Central memory CD8-positive, alpha-beta T cell (primary cell): ENCODE data around the gene PDE3A.
"Not testable (repeated sequence)": the region's sequence is repeated elsewhere in the genome, so short reads cannot be mapped to it uniquely, and the experiment has no call there.

Experiments used
- ATAC-seq: fragments of 150-1000 bp; cut with Tn5 transposase; replicated peaks from 2 replicates; pipeline ENCODE4 v1.10.0; 2022; ENCODE audit warnings: mild to moderate bottlenecking, moderate FRiP score, moderate number of reproducible peaks; ENCODE audit not compliant: poor library complexity, severe bottlenecking; ENCODE audit errors: extremely low read depth
- DNase-seq, 2 donors: peaks; one replicate each; pipeline ENCODE4 v3.0.0; 2021; ENCODE audit warnings: low spot score in 2 of 2
- H3K27ac Mint-ChIP-seq: one replicate; pipeline ENCODE4 v1.8.0; 2022; ENCODE audit warnings: low read depth, mild to moderate bottlenecking, moderate library complexity, mixed read lengths
- H3K27me3 Mint-ChIP-seq: one replicate; pipeline ENCODE4 v1.8.0; 2022; ENCODE audit warnings: mixed read lengths
- H3K36me3 Mint-ChIP-seq: one replicate; pipeline ENCODE4 v1.8.0; 2022; ENCODE audit warnings: mild to moderate bottlenecking, moderate library complexity, mixed read lengths; ENCODE audit not compliant: insufficient read depth
- H3K4me1 Mint-ChIP-seq: one replicate; pipeline ENCODE4 v1.8.0; 2022; ENCODE audit warnings: mixed read lengths
- H3K4me3 Mint-ChIP-seq: one replicate; pipeline ENCODE4 v1.8.0; 2022; ENCODE audit warnings: mild to moderate bottlenecking, moderate library complexity, mixed read lengths
- H3K9me3 Mint-ChIP-seq: one replicate; pipeline ENCODE4 v1.8.0; 2022; ENCODE audit warnings: mixed read lengths

The PDE3A gene

DNA sequence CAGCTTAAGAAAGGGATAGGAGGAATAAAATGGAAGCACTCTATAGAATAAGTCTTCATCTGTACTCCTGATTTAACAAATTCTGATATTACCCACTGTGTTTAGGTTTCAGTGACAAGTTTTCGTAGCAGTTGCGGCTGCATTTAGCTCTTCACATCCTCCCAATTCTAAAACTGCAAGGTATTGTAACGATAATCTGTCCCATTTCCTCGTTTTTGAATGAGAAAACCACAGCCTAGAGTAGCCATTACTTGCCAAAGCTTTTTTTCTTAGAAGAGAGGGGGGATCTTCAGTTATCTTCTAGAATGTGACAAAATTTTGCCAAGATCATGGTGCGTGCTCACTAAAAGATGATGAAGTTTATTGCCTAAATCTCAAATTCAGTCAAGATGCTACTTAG lies 155.8 kb downstream of the PDE3A start:
- Mint-ChIP-seq H3K27me3 (no peaks in the 10 kb centered on the region), H3K36me3 (no peaks in the 10 kb centered on the region), H3K9me3 (no peaks in the 10 kb centered on the region), H3K27ac (no peak overlapping the region), H3K4me1 (no peaks in the 10 kb centered on the region), H3K4me3 (no peak overlapping the region)
- DNase-seq, result no peak
- no peak for ATAC-seq

DNA sequence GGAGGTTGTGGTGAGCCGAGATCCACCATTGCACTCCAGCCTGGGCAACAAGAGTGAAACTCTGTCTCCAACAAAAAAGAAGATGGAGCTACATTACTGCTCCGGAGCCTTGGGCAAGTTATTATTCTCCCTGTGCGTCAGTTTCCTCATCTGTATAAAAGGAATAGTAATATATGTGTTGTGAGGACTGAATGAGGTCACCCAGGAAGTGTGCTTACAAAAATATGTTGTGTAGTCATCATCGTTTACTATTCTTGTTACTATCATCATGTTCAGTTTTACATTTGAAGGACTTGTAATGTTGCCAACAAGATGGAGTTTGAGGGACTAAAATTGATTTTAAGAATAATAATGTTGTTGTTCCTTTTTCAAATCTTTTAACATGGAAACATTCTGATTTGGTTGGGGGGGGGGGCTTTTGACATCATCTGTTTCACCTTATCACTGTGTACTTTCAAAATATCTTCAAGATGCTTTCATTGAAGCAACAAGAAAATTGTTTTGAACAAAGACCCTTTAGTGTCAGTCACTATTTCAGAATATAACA lies 156.8 kb downstream of the PDE3A start:
- no peak overlapping the region for H3K4me3 Mint-ChIP-seq
- ATAC-seq, result no peak
- DNase-seq, result no peak
- H3K9me3 Mint-ChIP-seq, result no peaks in the 10 kb centered on the region
- H3K4me1 Mint-ChIP-seq, result no peaks in the 10 kb centered on the region
- H3K36me3 Mint-ChIP-seq, result no peaks in the 10 kb centered on the region
- no peaks in the 10 kb centered on the region for H3K27me3 Mint-ChIP-seq
- no peak overlapping the region for H3K27ac Mint-ChIP-seq

DNA sequence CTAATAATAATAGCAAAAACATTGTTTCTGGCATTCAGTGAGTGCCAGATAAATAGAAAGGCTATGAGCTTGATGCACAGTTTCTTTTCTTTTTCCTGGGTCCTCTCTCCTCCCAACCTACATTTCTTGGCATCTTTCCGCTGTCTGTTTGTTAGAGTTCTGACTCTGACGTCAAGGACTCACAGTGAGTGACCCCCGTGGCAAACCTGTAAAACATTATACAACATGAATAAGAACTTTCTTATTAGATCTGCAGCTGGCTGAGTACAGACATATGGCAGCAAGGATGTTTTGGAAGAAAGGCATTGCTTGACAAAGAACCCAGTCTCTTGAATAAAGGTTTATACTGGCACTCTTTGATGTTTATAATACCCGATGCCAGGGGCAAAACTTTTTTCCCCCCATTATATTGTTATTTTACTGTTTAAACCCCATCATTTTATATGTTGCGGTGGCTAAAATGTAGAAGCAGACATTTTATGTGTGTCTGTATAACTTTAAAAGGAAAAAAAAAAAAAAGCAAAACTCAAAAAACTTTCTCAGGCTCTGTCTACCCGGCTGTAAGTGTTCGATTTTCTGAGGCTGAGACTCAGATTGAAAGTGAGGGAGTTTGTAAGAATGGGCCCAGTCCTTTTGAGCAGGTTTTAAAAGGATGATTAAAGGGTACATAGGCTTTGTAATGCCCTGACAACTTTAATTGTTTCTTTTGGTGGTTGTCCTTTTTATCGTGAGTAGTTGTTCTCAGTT lies 159.3 kb downstream of the PDE3A start:
- ATAC-seq, result no peak
- no peak for DNase-seq
- no peak overlapping the region for H3K4me3 Mint-ChIP-seq
- H3K36me3 Mint-ChIP-seq, result no peaks in the 10 kb centered on the region
- H3K27ac Mint-ChIP-seq, result no peak overlapping the region
- H3K4me1 Mint-ChIP-seq, result no peaks in the 10 kb centered on the region
- H3K27me3 Mint-ChIP-seq, result no peaks in the 10 kb centered on the region
- no peaks in the 10 kb centered on the region for H3K9me3 Mint-ChIP-seq

DNA sequence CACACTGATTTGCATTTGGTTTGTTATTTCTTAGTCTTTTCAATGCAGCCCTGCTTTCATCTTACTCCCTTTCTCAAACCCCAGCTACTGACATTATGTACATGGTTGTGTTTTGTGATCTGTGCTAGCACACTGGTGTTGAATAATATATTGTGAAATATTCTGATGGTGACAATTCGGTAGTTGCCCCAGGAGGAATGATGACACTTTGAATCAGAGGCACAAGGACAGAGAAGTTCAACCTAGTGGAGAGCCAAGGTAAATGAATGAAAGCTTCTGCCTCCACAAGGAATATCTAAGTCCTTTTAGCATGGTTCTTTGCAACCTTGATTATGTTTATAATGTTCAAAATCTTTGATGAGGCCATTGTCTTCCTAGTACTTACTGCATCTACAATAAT lies 159.9 kb downstream of the PDE3A start:
- Mint-ChIP-seq H3K27ac (no peak overlapping the region), H3K27me3 (no peaks in the 10 kb centered on the region), H3K9me3 (no peaks in the 10 kb centered on the region), H3K36me3 (no peaks in the 10 kb centered on the region), H3K4me1 (no peaks in the 10 kb centered on the region), H3K4me3 (no peak overlapping the region)
- no peak for ATAC-seq
- no peak for DNase-seq

DNA sequence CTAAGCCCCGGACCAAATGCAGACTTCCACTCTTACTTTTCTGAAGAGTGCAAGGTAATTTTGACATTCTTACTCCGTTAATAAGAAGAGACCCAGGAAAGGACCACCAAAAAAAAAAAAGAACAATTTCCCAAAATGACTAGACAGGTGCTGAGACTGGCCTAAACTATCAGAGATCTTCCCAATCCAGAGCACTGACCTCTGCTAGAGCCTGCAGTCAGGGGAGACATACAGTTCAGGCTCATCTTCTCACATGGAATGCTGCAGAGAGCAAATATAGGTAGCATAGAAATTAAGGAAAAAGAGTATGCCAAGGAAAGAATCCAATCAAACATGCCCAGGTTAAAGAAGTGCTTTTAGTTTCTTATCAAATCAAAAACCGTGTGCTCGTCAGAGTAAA lies 177.9 kb downstream of the PDE3A start:
- no peak overlapping the region for H3K27ac Mint-ChIP-seq
- no peak for ATAC-seq

DNA sequence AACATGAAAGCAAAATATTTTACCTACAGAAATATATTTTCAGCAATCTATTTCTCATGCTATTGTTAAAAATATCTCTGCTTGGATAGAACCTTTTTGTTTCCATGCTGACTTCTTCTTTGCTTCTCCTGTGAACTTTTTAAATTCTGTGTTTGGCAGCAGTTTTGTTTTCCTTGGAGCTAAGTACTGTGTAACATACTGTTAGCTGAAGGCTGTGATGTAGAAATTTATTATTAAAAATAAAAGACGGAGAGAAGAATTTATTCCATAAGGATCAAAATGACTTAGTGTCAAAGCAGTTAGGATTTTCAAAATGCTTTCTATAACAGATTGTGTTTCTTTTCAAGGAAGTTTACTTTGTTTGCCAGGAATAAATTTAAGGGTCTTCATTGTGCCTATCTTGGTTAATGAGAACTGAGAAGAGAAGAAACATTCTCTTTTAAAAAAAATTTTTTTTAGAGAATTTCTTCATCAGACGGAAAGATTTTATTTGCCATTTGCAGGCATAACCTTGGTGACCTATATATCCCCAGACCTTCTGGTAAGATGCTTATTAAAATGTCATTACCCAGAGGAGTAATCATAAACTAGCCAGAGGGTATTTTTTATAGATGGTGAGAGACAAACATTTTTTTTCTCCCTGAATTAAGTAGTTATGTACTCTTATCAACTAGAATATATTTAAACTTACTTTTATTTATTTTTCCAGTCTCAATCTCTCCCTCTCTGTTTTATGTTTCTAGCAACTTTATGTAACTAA lies 179.7 kb downstream of the PDE3A start:
- Mint-ChIP-seq H3K4me1 (no peaks in the 10 kb centered on the region), H3K27me3 (no peaks in the 10 kb centered on the region), H3K4me3 (no peak overlapping the region), H3K27ac (no peak overlapping the region), H3K36me3 (no peaks in the 10 kb centered on the region), H3K9me3 (no peaks in the 10 kb centered on the region)
- DNase-seq (no peak), ATAC-seq (no peak)

More for the DNA sequence above, 177.9 kb downstream of the PDE3A start:
- Mint-ChIP-seq H3K4me1 (no peaks in the 10 kb centered on the region), H3K9me3 (no peaks in the 10 kb centered on the region), H3K36me3 (no peaks in the 10 kb centered on the region), H3K27me3 (no peaks in the 10 kb centered on the region), H3K4me3 (no peak overlapping the region)
- no peak for DNase-seq

DNA sequence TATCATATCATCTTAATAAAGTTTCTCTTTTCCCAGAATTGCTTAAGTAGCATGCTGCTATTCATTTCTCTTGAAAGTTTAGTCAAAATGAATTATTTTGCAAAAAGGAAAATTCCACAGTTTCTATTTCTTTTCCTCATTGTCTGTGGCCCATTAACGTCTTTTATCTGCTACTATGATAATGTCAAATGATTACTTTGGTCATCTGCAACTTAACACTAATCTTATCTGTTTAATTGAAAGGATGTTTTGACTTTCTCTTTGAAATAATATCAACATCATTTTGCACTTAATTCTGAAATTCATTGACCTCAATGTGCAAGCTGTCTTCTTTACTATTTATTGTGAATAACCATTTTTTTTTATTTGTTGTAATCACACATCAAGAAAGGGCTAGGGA lies 180.3 kb downstream of the PDE3A start:
- Mint-ChIP-seq H3K36me3 (no peaks in the 10 kb centered on the region), H3K27ac (no peak overlapping the region), H3K4me3 (no peak overlapping the region), H3K4me1 (no peaks in the 10 kb centered on the region), H3K9me3 (no peaks in the 10 kb centered on the region), H3K27me3 (no peaks in the 10 kb centered on the region)
- ATAC-seq, result no peak
- DNase-seq, result no peak

DNA sequence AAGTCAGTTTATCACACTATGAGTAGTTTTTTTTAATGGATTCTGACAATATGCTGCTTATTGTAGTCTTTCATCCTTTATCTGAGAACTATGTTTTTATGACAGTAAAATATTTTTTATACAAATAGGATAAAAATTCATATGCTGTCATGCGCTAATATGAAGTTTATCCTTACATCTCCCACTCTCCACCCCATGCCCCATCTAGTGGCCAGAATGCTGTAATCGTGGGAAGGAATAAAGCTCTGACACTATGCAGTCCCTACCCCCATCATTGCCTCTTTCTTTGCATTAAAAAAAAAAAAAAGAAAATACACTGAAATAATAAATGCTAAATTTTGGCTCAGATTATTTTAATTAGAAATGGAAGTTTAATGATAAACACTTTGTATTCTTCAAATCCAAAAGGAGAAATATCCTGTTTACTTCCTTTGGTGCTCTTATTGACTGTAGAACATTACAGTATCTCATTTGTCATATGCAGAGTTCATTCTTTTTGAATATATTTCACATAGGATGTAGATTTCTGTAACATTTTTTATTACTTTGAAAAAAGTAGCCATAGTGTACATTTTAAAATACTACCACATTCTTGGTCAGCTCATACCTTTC lies 180.9 kb downstream of the PDE3A start:
- H3K4me3 Mint-ChIP-seq, result no peak overlapping the region
- no peaks in the 10 kb centered on the region for H3K4me1 Mint-ChIP-seq
- no peak for DNase-seq
- H3K36me3 Mint-ChIP-seq, result no peaks in the 10 kb centered on the region
- ATAC-seq, result no peak
- H3K27me3 Mint-ChIP-seq, result no peaks in the 10 kb centered on the region
- no peaks in the 10 kb centered on the region for H3K9me3 Mint-ChIP-seq
- H3K27ac Mint-ChIP-seq, result no peak overlapping the region

DNA sequence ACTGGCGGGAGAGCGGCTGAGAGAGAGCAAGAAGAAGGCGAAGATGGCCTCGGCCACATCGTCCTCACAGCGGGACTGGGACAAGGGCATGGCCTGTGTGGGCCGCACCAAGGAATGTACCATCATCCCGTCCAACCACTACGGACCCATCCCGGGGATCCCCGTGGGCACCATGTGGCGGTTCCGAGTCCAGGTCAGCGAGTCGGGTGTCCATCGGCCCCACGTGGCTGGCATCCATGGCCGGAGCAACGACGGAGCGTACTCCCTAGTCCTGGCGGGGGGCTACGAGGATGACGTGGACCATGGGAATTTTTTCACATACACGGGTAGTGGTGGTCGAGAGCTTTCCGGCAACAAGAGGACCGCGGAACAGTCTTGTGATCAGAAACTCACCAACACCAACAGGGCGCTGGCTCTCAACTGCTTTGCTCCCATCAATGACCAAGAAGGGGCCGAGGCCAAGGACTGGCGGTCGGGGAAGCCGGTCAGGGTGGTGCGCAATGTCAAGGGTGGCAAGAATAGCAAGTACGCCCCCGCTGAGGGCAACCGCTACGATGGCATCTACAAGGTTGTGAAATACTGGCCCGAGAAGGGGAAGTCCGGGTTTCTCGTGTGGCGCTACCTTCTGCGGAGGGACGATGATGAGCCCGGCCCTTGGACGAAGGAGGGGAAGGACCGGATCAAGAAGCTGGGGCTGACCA lies 183.6 kb downstream of the PDE3A start:
- ATAC-seq, H3K4me3 Mint-ChIP-seq, H3K4me1 Mint-ChIP-seq, H3K9me3 Mint-ChIP-seq, H3K36me3 Mint-ChIP-seq, DNase-seq, H3K27me3 Mint-ChIP-seq, H3K27ac Mint-ChIP-seq: not testable (repeated sequence)

DNA sequence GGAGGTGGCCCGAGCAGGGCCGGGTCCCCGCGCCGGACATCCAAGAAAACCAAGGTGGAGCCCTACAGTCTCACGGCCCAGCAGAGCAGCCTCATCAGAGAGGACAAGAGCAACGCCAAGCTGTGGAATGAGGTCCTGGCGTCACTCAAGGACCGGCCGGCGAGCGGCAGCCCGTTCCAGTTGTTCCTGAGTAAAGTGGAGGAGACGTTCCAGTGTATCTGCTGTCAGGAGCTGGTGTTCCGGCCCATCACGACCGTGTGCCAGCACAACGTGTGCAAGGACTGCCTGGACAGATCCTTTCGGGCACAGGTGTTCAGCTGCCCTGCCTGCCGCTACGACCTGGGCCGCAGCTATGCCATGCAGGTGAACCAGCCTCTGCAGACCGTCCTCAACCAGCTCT lies 184.2 kb downstream of the PDE3A start:
- ATAC-seq, H3K4me3 Mint-ChIP-seq: not testable (repeated sequence)

DNA sequence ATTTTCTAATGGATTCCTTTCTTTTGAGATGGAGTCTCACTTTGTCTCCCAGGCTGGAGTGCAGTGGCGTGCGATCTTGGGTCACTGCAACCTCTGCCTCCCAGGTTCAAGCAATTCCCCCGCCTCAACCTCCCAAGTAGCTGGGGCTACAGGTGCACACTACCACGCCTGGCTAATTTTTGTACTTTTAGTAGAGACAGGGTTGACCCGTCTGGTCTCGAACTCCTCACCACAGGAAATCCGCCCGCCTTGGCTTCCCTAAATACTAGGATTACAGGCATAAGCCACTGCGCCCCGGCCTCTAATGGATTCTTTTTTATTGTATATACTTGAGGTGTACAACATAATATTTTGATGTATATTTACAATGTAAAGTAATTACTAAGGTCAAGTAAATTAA lies 186.7 kb downstream of the PDE3A start:
- no peak for ATAC-seq
- Mint-ChIP-seq H3K27me3 (no peaks in the 10 kb centered on the region), H3K27ac (no peak overlapping the region), H3K9me3 (no peaks in the 10 kb centered on the region), H3K4me1 (no peaks in the 10 kb centered on the region), H3K36me3 (no peaks in the 10 kb centered on the region), H3K4me3 (no peak overlapping the region)
- DNase-seq, result no peak

More for the DNA sequence above, 184.2 kb downstream of the PDE3A start:
- H3K36me3 Mint-ChIP-seq, H3K27me3 Mint-ChIP-seq, H3K4me1 Mint-ChIP-seq, H3K9me3 Mint-ChIP-seq, H3K27ac Mint-ChIP-seq, DNase-seq: not testable (repeated sequence)

DNA sequence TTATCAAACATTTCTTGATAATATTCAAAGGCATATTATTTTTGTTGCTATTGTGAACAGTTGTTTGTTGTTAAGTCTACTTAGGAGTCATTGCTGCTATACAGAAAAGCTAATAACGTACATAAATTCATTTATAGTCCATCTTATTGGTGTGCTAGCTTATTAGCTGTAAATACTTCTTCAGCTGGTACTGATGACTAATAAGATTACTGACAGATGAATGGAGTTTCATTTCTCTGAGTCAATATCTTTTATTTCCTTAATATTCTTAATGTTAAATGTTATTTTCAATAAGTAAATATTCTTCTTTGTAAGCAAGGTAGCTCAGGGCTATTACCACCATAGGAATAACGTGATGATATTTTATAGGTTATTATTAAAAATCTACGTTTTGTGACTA lies 187.4 kb downstream of the PDE3A start:
- H3K4me1 Mint-ChIP-seq, result no peaks in the 10 kb centered on the region
- no peak overlapping the region for H3K27ac Mint-ChIP-seq
- no peak overlapping the region for H3K4me3 Mint-ChIP-seq
- H3K9me3 Mint-ChIP-seq, result no peaks in the 10 kb centered on the region
- DNase-seq (no peak), ATAC-seq (no peak)
- H3K27me3 Mint-ChIP-seq, result no peaks in the 10 kb centered on the region
- H3K36me3 Mint-ChIP-seq, result no peaks in the 10 kb centered on the region
